ENCODE results near the gene HINT2.

HINT2 gene

GRCh38 chr9:35840881-35841644, 26.2 kb upstream of the HINT2 start:
- DNase-seq = no peak

GRCh38 chr9:35839926-35840325, 25.1 kb upstream of the HINT2 start:
- no peak for DNase-seq

DNA sequence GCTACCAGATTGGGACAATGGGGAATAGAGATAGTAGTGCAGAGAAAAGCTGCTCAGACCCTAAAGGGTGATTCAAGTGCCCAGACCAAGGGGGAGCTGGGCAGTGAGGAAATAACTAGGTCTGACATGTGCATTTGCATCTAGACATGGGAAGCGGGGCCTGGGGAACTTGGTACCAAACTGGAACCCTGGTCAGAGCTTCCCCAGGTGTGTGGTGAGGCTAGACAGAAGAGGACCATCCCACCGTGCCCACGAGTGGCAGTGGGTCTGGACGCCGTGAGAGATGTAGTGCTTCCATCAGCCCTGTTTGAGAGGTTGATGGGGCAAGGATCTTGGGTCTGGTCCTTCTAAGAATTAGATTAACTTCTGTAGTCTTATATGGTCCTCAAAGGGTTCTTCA, 21.8 kb upstream of the HINT2 start:
- no peak for DNase-seq

GRCh38 chr9:35835766-35836165, 20.9 kb upstream of the HINT2 start:
- no peak for DNase-seq

GRCh38 chr9:35835216-35835632, 20.4 kb upstream of the HINT2 start:
- no peak for DNase-seq

GRCh38 chr9:35834260-35835215, 19.7 kb upstream of the HINT2 start:
- DNase-seq = no peak

DNA sequence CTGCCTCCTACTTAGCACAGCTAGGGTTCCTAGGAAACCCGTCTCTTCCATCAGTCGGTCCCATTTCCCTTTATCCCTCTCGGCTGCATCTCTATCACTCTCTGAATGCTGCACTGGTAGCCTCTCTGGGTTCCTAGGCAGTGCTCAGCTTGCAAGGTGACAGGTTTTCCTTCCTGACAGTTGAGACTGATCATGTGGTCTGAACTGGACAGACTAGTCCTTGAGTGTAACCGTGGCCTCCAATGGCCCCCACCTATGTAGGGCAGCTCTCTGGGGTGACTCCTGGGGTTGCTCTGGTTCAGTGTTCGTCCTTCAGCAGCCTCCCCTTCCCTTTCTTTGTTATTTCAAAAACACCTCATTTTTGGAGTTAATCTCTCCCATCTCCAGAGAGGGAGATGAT, 18.0 kb upstream of the HINT2 start:
- no peak for DNase-seq

DNA sequence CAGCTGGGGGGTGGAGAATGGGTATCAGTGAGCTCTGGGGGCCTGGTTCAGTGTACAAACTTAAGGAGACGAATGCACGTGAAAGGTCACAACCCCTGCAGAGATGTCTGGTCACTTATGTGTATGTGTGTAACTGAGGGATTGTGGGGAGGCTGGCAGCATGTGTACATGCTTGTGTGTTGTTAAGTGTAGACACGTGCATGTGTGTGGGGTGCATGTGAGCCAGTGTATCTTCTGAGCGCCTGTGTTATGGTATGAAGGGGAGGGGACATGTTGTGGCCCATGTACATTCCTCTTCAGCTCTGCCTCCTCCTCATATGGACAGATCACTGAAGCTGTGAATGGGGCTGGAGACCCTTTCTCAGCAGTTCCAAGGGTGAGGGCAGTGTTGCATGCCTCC, 16.2 kb upstream of the HINT2 start:
- no peak for DNase-seq

- no peak for DNase-seq
These were observed 14.9 kb upstream of the HINT2 start for GRCh38 chr9:35829764-35830096.

DNA sequence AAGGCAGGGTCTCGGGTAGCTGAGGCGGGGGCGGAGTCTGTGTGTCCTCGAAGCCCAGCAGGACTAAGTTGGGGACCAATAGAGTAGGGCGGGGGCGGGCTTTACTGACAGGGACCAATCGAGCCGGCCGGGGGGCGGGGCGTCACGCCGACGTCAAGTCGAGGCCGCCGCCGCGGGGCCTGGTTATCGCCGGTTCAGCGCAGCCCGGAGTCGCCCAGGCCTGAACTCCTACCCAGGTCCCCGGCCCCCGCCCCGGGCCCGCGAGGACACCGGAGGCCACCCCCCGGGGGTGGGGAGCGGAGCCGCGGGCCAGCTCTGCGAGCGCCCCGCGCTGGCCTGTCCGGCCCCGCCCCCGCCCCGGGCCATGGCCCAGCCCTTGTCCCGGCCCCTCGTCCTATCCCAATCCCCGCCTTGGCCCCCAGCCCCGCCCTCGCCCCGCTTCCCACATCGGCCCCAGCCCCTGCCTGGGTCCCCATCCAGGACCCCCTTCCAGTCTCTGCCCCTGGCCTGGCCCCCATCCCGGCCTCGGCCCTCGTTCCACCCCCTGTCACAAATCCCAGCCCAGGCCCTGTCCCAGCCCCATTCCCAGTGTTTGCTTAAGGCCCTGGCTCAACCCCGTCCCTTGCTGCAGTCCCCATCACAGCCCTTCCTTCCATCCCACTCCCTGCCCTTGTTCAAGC, 14.4 kb upstream of the HINT2 start, which contains the start of gene TMEM8B:
TMEM8B (plus strand) TSS at position 145 of the 680 bp plus-strand sequence; CDS start at position 365, 220 bp downstream.
- peak; percentile 94 for DNase-seq

GRCh38 chr9:35828716-35829083, 13.9 kb upstream of the HINT2 start, which contains the start of gene FAM221B:
Gene FAM221B (minus strand): TSS chr9:35828732. CDS start chr9:35826161, 2,571 bp downstream.
- no peak for DNase-seq

DNA sequence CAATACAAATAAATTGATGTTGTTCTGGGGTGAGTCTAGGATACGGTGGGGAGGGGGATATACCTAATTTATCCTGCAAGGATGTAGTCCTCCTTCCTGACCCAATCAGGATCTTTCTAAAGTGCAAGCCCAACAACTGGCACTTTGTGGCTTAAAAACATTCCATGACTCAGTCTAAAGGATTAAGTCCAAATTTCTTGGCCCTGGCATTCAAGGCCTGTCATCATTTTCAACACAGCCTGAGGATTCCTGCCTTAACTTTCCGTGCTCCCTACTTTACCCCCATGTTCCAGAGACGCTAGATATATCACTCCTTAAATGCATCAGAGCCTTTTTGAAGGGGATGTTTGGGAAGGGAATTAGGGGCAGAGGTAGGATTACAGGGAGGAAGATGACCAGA, 12.6 kb upstream of the HINT2 start:
- no peak for DNase-seq

DNA sequence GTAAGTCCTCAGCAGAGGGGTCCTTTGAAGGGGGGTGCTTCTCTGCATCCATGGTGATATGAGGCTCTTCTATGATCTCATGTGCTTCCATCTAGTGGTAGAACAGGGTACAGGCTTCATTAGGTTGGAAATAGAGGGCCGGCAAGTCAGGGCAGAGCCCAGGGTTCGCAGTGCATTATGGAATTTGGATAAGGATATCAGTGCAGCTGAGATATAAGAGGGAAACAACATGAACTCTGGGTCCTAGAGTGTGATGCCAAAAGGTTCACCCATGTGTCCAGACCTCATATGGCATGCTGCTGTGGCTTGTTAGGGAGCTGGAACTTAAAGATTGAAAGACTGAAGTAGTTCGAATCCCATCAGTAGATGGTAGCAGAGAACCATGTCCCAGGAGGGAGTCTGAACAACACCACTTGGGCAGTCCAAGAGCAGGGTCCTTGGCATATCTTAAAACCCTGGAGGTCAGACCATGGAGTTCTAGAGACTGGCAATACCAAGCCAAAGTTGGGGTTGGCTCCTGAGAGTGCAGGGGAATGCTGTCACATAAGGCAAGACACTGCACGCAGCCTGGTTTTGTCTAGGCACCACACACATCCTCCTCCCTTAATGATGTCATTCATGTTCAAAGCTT, 11.3 kb upstream of the HINT2 start:
- no peak for DNase-seq

DNA sequence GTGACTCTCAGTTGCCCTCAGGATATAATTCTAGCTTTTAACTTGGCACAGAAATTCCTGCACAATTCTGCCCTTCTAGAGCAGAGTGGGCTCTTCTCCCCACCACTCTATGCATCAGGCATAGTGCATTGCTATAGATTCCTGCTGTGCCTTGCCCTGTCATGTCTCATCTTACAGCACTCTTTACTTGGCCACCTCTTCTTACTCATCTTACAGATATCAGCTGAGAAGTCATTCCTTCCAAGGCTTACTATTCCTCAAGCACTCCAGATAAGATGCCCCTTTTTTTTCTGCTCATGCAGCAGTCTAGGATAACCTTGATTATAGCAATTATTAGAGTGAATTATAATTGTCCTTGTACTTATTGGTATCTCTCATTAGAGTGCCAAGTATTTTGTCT, 8.1 kb upstream of the HINT2 start:
- no peak for DNase-seq

GRCh38 chr9:35820076-35820475, 5.2 kb upstream of the HINT2 start:
- DNase-seq = no peak

- no peak for DNase-seq
These were observed 3.5 kb upstream of the HINT2 start for GRCh38 chr9:35818341-35818740.

- DNase-seq = no peak
These were observed 1.9 kb upstream of the HINT2 start for GRCh38 chr9:35816708-35817107.

- no peak for DNase-seq
These were observed 569 bp downstream of the HINT2 start for GRCh38 chr9:35814106-35814840.

DNA sequence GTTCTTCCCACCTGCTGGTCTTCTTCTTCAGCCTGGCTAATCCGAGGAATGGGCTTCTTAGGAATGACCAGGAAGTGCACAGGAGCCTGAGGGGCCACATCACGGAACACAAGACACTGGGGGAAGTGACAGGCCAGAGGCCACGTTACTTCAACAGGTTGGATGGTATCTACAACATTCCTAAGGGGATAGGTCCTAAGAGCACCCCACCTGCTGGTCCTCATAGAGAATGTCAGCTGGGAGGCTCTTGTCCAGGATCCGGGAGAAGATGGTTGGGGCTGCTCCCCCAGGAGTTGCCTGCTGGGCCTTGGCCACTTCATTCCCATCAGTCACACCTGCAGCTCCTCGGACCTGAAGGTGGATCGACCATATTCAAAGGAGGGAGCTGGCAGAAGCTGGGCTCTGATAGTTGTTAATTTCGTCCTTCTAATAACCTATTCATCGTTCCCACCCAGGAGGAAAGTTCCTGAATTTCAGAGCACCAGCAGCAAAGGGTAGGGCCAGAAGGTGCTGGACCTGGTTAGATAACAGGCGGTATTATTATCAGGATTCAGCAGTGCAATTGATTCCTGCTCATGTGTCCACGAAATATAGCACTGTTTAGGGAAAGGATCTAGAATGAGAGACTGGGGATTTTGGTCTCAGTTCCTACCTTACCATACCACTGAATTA, 1.3 kb downstream of the HINT2 start:
- DNase-seq = no peak

- peak; percentile 95 for DNase-seq
These were observed 2.7 kb downstream of the HINT2 start, which contains the start of gene SPAG8 for GRCh38 chr9:35812025-35812602. Gene SPAG8 (minus strand): TSS chr9:35812262. CDS start chr9:35812147, 115 bp downstream.

Measured in effector CD4-positive, alpha-beta T cell (primary cell).